ENCODE results near the gene CTSG.

GRCh38 chr14:24612196-24612595, 36.1 kb upstream of the CTSG start:
- TF ChIP-seq YY1 (IDR thresholded peaks at IDR 0.05; ENCODE audit: insufficient read depth, insufficient read length) = no peak
- no peak for TF ChIP-seq ZNF274 (IDR thresholded peaks at IDR 0.05; ENCODE audit: low read depth, low read length)
- TF ChIP-seq SUZ12 (IDR thresholded peaks at IDR 0.05; ENCODE audit: extremely low read depth, insufficient read depth, insufficient read length) = no peak
